MV-4-11 (cell line): ENCODE measurements around the gene ZFAND6.

ENCODE experiments used
- DNase-seq: peaks from one replicate; lab custom pipeline; 2025; lab: John Stamatoyannopoulos, UW

Gene ZFAND6

GRCh38 chr15:80052597-80053304 is 6.7 kb upstream of the ZFAND6 start:
- DNase-seq = no peak

- DNase-seq = peak; percentile 67
Measured at GRCh38 chr15:80055933-80056332, 3.5 kb upstream of the ZFAND6 start.

GRCh38 chr15:80058044-80058443 is 1.4 kb upstream of the ZFAND6 start:
- DNase-seq = no peak

- DNase-seq = peak; percentile 52
Measured at GRCh38 chr15:80059786-80060355, 395 bp downstream of the ZFAND6 start.

- peak; percentile 39 for DNase-seq
Measured at GRCh38 chr15:80060356-80061006, 1.0 kb downstream of the ZFAND6 start.

- DNase-seq = no peak
Measured at GRCh38 chr15:80061582-80061981, 2.1 kb downstream of the ZFAND6 start.

- DNase-seq = no peak
Measured at GRCh38 chr15:80066912-80067311, 7.4 kb downstream of the ZFAND6 start.

GRCh38 chr15:80068578-80068977 is 9.1 kb downstream of the ZFAND6 start:
- peak; percentile 15 for DNase-seq

GRCh38 chr15:80070840-80071239 is 11.4 kb downstream of the ZFAND6 start:
- DNase-seq = peak; percentile 67

- DNase-seq = no peak
Measured at GRCh38 chr15:80071652-80072051, 12.2 kb downstream of the ZFAND6 start.

- peak; percentile 89 for DNase-seq
Measured at GRCh38 chr15:80072285-80072994, 13.0 kb downstream of the ZFAND6 start.

- no peak for DNase-seq
Measured at GRCh38 chr15:80073197-80073596, 13.7 kb downstream of the ZFAND6 start.

GRCh38 chr15:80076321-80077318 is 17.1 kb downstream of the ZFAND6 start:
- DNase-seq = no peak

GRCh38 chr15:80081390-80081789 is 21.9 kb downstream of the ZFAND6 start:
- DNase-seq = peak; percentile 87

GRCh38 chr15:80087104-80087503 is 27.6 kb downstream of the ZFAND6 start:
- no peak for DNase-seq

- DNase-seq = no peak
Measured at GRCh38 chr15:80090041-80090440, 30.6 kb downstream of the ZFAND6 start.

- DNase-seq = no peak
Measured at GRCh38 chr15:80090879-80091503, 31.5 kb downstream of the ZFAND6 start.

- DNase-seq = no peak
Measured at GRCh38 chr15:80093854-80094418, 34.5 kb downstream of the ZFAND6 start.

GRCh38 chr15:80095511-80095910 is 36.0 kb downstream of the ZFAND6 start:
- no peak for DNase-seq

GRCh38 chr15:80095969-80096368 is 36.5 kb downstream of the ZFAND6 start:
- no peak for DNase-seq

- DNase-seq = no peak
Measured at GRCh38 chr15:80098341-80098740, 38.9 kb downstream of the ZFAND6 start.
